Esophagus muscularis mucosa (tissue), 3 donors: Measurements from ENCODE around the gene TIPRL.

ENCODE experiments used
- EP300 ChIP-seq: sonication (generic); formaldehyde crosslinking; IDR thresholded peaks from one replicate; pipeline ENCODE4 v1.6.1; 2017; ENCODE audit warnings: antibody characterized with exemption
- TF ChIP-seq, protein P1 (sequence below), 3 experiments: fragments of 200-600 bp in 2 of 3; fragments of 450-650 bp in 1 of 3; sonication (generic) in 2 of 3; IDR thresholded peaks; one replicate each; pipeline ENCODE4 v1.5.1; 2017 to 2019; ENCODE audit warnings: antibody characterized with exemption in 3 of 3, mild to moderate bottlenecking in 2 of 3, moderate library complexity in 1 of 3

DNA sequence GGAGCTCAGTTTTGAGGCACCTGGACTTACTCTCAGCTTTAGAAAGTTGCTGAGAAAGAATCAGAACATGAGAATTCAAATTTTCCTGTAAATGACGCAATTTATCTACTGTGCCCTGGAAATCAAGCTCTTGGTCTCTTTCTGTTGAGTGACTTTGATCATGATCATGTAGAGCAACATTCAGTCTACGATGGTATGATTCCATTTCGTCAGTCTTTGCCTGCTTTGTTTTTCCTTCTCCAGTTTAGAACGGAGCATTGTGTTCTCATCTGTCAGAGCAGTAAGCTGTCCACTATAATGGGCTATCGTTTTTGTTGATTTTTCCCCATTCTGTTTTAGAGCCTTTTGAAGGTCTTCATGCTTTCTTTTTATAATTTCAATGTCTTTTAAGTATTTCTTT lies 67.7 kb downstream of the TIPRL start:
- TF ChIP-seq, protein P1, sequence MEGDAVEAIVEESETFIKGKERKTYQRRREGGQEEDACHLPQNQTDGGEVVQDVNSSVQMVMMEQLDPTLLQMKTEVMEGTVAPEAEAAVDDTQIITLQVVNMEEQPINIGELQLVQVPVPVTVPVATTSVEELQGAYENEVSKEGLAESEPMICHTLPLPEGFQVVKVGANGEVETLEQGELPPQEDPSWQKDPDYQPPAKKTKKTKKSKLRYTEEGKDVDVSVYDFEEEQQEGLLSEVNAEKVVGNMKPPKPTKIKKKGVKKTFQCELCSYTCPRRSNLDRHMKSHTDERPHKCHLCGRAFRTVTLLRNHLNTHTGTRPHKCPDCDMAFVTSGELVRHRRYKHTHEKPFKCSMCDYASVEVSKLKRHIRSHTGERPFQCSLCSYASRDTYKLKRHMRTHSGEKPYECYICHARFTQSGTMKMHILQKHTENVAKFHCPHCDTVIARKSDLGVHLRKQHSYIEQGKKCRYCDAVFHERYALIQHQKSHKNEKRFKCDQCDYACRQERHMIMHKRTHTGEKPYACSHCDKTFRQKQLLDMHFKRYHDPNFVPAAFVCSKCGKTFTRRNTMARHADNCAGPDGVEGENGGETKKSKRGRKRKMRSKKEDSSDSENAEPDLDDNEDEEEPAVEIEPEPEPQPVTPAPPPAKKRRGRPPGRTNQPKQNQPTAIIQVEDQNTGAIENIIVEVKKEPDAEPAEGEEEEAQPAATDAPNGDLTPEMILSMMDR (IDR thresholded peaks at IDR 0.05), result no peak
- no peak for TF ChIP-seq EP300
